ENCODE results near the gene ZBTB20. TPM values are rescaled to one million over a fixed set of nuclear protein-coding genes. Genes with fewer than 3 reads are reported as not detected.

Gene ZBTB20
- polyA plus RNA-seq: 2.9 and 4.8 TPM in 2 replicates
- polyA minus RNA-seq: 71.3 and 85.9 TPM in 2 replicates

DNA sequence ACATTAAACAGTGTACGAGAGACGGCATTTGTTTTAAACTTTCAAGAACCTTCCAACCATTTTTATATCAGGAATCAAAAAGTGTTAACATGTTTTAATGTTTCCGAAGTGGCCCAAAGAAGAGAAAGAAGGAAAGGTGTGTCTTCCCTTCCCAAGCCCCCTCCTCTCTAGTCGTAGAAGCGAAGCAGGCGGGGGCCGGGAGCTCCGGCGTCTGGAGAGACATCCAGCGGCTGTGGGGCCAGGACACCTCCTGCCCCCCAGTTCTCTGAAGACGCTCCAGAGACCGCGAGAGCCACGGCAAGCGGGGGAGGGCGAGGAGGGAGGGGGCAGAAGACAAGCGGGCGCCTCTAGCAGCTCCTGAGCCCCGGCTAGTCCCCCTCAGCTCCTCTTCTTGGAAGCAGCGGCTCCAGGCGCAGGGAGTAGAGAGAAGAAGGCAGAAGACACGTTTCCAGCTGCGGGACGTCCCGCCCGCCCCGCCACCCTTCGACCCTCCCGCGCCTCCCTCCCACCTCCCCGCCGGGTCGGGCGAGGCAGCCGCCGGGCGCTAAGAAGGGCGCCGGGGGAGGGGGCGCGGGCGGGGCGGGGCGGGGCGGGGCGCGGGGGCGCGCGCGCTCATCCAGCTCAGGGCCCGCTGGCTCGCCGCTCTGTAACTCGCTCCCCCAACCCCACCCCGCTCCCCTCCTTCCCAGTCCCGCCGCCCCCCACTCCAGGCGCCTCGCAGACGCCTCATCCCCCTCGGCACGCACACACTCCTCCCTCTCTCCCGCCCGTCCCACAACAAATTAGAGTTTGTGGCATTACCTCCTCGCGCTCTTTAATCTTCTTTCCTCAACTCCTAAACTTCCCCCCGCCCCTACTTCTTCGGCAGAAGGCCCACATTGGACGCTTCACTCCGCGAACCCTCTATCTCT lies at the start of gene ZBTB20:
Gene ZBTB20, minus strand, starts transcription at position 871 of the 911 bp plus-strand sequence.
- no peaks in the 10 kb centered on the region for H4K20me1 ChIP-seq (ENCODE audit: insufficient read depth)
- H3K9me2 ChIP-seq (ENCODE audit: insufficient read depth, low read length): no peaks in the 10 kb centered on the region
- H3K79me2 ChIP-seq (replicated peaks; ENCODE audit: insufficient read depth, low read length): peaks cover 3% of the 10 kb centered on the region
- H3K36me3 ChIP-seq (ENCODE audit: insufficient read depth, low read length): no peaks in the 10 kb centered on the region
- no peaks in the 10 kb centered on the region for H3K9me3 ChIP-seq (ENCODE audit: low read length)
- H3K4me3 ChIP-seq (ENCODE audit: low read length): peak within 1 kb of the TSS; percentile 83
- peak within 1 kb of the TSS; percentile 94 for H3K9ac ChIP-seq (ENCODE audit: low read length)
- peak within 1 kb of the TSS; percentile 84 for H2AFZ ChIP-seq (ENCODE audit: low read depth, low read length)
- peak; percentile 51 for TF ChIP-seq TAF1 (IDR thresholded peaks at IDR 0.05; ENCODE audit: low read depth)
- TF ChIP-seq MXI1 (conservative IDR thresholded peaks at IDR 0.05; ENCODE audit: poor library complexity, severe bottlenecking): peak; percentile 33
- TF ChIP-seq POLR2AphosphoS5 (IDR thresholded peaks at IDR 0.05): peak; percentile 64
- peak; percentile 23 for TF ChIP-seq SMC3 (conservative IDR thresholded peaks at IDR 0.05; ENCODE audit: poor library complexity)
- TF ChIP-seq EP300 (conservative IDR thresholded peaks at IDR 0.05; ENCODE audit: poor library complexity, severe bottlenecking): no peak
- peak; percentile 20 for TF ChIP-seq RAD21 (conservative IDR thresholded peaks at IDR 0.05)
- TF ChIP-seq, protein P1, sequence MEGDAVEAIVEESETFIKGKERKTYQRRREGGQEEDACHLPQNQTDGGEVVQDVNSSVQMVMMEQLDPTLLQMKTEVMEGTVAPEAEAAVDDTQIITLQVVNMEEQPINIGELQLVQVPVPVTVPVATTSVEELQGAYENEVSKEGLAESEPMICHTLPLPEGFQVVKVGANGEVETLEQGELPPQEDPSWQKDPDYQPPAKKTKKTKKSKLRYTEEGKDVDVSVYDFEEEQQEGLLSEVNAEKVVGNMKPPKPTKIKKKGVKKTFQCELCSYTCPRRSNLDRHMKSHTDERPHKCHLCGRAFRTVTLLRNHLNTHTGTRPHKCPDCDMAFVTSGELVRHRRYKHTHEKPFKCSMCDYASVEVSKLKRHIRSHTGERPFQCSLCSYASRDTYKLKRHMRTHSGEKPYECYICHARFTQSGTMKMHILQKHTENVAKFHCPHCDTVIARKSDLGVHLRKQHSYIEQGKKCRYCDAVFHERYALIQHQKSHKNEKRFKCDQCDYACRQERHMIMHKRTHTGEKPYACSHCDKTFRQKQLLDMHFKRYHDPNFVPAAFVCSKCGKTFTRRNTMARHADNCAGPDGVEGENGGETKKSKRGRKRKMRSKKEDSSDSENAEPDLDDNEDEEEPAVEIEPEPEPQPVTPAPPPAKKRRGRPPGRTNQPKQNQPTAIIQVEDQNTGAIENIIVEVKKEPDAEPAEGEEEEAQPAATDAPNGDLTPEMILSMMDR (IDR thresholded peaks at IDR 0.05; ENCODE audit: poor library complexity, severe bottlenecking): no peak
- TF ChIP-seq EZH2 (IDR thresholded peaks at IDR 0.05; ENCODE audit: borderline replicate concordance, insufficient read depth, low read length, poor library complexity, severe bottlenecking): no peak
- TF ChIP-seq, protein P2, sequence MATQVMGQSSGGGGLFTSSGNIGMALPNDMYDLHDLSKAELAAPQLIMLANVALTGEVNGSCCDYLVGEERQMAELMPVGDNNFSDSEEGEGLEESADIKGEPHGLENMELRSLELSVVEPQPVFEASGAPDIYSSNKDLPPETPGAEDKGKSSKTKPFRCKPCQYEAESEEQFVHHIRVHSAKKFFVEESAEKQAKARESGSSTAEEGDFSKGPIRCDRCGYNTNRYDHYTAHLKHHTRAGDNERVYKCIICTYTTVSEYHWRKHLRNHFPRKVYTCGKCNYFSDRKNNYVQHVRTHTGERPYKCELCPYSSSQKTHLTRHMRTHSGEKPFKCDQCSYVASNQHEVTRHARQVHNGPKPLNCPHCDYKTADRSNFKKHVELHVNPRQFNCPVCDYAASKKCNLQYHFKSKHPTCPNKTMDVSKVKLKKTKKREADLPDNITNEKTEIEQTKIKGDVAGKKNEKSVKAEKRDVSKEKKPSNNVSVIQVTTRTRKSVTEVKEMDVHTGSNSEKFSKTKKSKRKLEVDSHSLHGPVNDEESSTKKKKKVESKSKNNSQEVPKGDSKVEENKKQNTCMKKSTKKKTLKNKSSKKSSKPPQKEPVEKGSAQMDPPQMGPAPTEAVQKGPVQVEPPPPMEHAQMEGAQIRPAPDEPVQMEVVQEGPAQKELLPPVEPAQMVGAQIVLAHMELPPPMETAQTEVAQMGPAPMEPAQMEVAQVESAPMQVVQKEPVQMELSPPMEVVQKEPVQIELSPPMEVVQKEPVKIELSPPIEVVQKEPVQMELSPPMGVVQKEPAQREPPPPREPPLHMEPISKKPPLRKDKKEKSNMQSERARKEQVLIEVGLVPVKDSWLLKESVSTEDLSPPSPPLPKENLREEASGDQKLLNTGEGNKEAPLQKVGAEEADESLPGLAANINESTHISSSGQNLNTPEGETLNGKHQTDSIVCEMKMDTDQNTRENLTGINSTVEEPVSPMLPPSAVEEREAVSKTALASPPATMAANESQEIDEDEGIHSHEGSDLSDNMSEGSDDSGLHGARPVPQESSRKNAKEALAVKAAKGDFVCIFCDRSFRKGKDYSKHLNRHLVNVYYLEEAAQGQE (IDR thresholded peaks at IDR 0.05; ENCODE audit: borderline replicate concordance): peak; percentile 13
- H3K4me2 ChIP-seq (ENCODE audit: low read length): peak within 1 kb of the TSS; percentile 90
- H3F3A ChIP-seq (ENCODE audit: insufficient read depth, low read length, poor library complexity, severe bottlenecking): peaks cover 4% of the 10 kb centered on the region
- H3K27me3 ChIP-seq (ENCODE audit: insufficient read depth, low read depth, low read length): no peaks in the 10 kb centered on the region
- peak within 1 kb of the TSS; percentile 95 for H3K27ac ChIP-seq (ENCODE audit: low read length)

DNA sequence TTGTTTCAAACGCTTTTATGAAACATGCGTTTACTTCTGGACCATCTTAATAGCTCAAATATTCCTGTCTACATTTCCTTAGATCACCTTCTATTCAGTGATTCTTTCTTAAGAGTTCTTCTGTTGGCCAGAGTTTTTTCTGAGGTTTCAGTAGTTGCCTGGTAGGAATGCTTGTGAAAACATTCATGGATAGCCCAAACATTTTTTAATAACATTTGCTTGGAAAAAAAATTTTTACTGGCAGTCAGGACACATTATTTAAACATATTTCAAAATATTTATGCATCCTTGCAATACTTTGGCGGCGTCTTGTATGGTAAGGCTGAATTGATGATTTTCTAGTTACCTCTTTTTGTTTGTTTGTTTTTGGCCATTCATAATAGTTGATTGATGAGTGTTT lies 47.4 kb upstream of the ZBTB20 start:
- H3K9ac ChIP-seq (ENCODE audit: low read length): no peak overlapping the region
- H3K27ac ChIP-seq (ENCODE audit: low read length): no peak overlapping the region
- peaks cover 3% of the 10 kb centered on the region for H3K9me3 ChIP-seq (ENCODE audit: low read length)
- no peaks in the 10 kb centered on the region for H3K36me3 ChIP-seq (ENCODE audit: insufficient read depth, low read length)
- no peaks in the 10 kb centered on the region for H3K79me2 ChIP-seq (replicated peaks; ENCODE audit: insufficient read depth, low read length)
- no peak overlapping the region for H3K4me2 ChIP-seq (ENCODE audit: low read length)
- H3K9me2 ChIP-seq (ENCODE audit: insufficient read depth, low read length): no peaks in the 10 kb centered on the region
- no peak overlapping the region for H2AFZ ChIP-seq (ENCODE audit: low read depth, low read length)
- TF ChIP-seq, protein P1 (IDR thresholded peaks at IDR 0.05; ENCODE audit: poor library complexity, severe bottlenecking): no peak
- no peaks in the 10 kb centered on the region for H3F3A ChIP-seq (ENCODE audit: insufficient read depth, low read length, poor library complexity, severe bottlenecking)
- no peaks in the 10 kb centered on the region for H3K27me3 ChIP-seq (ENCODE audit: insufficient read depth, low read depth, low read length)
- H3K4me3 ChIP-seq (ENCODE audit: low read length): no peak overlapping the region
- H4K20me1 ChIP-seq (ENCODE audit: insufficient read depth): no peaks in the 10 kb centered on the region

Data from neural cell (in vitro differentiated cells).